ENCODE data around the gene MCM10. TPM values are rescaled to one million over a fixed set of nuclear protein-coding genes. Genes with fewer than 3 reads are reported as not detected.

The MCM10 gene
- total and polyA plus RNA-seq, 9 of the 15 experiments (the other 6 are each of a cell fraction or from before 2014, with no cell fraction given) = 10.4 to 68.1 (median 48.0) TPM

DNA sequence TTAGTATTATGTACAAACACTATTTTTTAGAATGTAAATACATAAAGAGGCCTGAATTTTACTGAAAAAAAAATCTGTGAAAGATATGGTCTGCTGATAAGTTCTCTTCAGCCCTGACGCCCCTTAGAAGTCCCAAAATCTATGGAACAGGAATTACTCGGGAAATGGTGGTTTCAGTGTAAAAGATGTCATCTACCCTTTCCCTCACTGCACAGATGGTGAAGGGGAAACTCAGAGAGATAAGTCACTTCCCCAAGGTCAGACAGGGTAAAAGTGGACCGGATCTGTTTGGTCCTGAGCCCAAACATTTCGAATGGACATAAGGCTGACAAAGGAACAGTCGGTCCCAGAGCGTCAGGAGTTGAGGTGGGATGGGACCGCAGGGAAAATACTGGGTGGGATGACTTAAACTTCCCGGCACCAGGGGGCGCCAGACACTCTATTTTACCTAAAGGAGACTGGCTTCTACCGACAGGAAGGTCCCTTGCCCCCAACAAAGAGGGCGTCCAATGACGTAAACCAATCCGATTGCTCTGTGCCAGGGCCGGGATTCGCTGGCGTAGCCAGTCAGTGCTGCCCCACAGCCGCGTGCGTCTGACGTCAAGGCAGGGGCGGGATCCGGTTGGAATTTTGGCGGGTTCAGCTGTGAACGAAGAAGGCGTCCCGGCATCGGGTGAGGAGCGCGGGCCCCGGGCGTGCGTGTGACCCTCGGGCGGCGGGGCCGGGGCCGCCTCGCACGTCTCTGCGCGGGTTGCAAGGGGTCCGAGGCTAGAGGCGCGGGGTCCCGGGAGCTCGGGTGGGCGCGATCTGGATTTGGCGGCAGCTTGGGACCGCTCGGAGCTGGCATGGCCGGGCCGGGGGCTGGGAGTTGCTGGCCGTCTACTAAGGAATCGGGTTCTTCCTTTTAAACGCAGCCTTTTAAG is at the start of gene MCM10 (continued):
- TF ChIP-seq CBFA2T3 (IDR thresholded peaks at IDR 0.05) (no peak), TCFL5 (CRISPR knock-in tag; conservative IDR thresholded peaks at IDR 0.05) (no peak), SP1 (CRISPR knock-in tag; IDR thresholded peaks at IDR 0.05) (peak; percentile 80), CCNT2 (IDR thresholded peaks at IDR 0.05; ENCODE audit: borderline replicate concordance, extremely low read depth, insufficient read length, low read depth, low read length) (peak; percentile 56), ID3 (CRISPR knock-in tag; IDR thresholded peaks at IDR 0.05) (no peak), ID3 (tag; IDR thresholded peaks at IDR 0.05) (no peak), ZNF24 (IDR thresholded peaks at IDR 0.05) (peak; percentile 87), NR1H2 (CRISPR knock-in tag; IDR thresholded peaks at IDR 0.05) (peak; percentile 81; the same call in 1 of the 2 replicates), ETV6 (IDR thresholded peaks at IDR 0.05; ENCODE audit: borderline replicate concordance in 1 of 2, low read depth in 2 of 2, low read length in 1 of 2) (peak in 1 of 2 experiments; percentile 27; a peak in 1 of 4 replicates), ETV6 (CRISPR knock-in tag; IDR thresholded peaks at IDR 0.05; ENCODE audit: borderline replicate concordance) (no peak), PHF8 (IDR thresholded peaks at IDR 0.05; ENCODE audit: borderline replicate concordance, low read length) (peak; percentile 71; the same call in 1 of the 2 replicates), KLF6 (CRISPR knock-in tag; IDR thresholded peaks at IDR 0.05; ENCODE audit: borderline replicate concordance) (no peak), DPF2 (IDR thresholded peaks at IDR 0.05) (peak; percentile 26; the same call in 1 of the 2 replicates), ZNF274 (IDR thresholded peaks at IDR 0.05; ENCODE audit: borderline replicate concordance, low read depth, low read length) (no peak), HDAC1 (IDR thresholded peaks at IDR 0.05) (peak in 1 of 2 experiments; percentile 97; a peak in 3 of 4 replicates), ATF7 (IDR thresholded peaks at IDR 0.05) (peak; percentile 97)
- TF ChIP-seq, protein P1, sequence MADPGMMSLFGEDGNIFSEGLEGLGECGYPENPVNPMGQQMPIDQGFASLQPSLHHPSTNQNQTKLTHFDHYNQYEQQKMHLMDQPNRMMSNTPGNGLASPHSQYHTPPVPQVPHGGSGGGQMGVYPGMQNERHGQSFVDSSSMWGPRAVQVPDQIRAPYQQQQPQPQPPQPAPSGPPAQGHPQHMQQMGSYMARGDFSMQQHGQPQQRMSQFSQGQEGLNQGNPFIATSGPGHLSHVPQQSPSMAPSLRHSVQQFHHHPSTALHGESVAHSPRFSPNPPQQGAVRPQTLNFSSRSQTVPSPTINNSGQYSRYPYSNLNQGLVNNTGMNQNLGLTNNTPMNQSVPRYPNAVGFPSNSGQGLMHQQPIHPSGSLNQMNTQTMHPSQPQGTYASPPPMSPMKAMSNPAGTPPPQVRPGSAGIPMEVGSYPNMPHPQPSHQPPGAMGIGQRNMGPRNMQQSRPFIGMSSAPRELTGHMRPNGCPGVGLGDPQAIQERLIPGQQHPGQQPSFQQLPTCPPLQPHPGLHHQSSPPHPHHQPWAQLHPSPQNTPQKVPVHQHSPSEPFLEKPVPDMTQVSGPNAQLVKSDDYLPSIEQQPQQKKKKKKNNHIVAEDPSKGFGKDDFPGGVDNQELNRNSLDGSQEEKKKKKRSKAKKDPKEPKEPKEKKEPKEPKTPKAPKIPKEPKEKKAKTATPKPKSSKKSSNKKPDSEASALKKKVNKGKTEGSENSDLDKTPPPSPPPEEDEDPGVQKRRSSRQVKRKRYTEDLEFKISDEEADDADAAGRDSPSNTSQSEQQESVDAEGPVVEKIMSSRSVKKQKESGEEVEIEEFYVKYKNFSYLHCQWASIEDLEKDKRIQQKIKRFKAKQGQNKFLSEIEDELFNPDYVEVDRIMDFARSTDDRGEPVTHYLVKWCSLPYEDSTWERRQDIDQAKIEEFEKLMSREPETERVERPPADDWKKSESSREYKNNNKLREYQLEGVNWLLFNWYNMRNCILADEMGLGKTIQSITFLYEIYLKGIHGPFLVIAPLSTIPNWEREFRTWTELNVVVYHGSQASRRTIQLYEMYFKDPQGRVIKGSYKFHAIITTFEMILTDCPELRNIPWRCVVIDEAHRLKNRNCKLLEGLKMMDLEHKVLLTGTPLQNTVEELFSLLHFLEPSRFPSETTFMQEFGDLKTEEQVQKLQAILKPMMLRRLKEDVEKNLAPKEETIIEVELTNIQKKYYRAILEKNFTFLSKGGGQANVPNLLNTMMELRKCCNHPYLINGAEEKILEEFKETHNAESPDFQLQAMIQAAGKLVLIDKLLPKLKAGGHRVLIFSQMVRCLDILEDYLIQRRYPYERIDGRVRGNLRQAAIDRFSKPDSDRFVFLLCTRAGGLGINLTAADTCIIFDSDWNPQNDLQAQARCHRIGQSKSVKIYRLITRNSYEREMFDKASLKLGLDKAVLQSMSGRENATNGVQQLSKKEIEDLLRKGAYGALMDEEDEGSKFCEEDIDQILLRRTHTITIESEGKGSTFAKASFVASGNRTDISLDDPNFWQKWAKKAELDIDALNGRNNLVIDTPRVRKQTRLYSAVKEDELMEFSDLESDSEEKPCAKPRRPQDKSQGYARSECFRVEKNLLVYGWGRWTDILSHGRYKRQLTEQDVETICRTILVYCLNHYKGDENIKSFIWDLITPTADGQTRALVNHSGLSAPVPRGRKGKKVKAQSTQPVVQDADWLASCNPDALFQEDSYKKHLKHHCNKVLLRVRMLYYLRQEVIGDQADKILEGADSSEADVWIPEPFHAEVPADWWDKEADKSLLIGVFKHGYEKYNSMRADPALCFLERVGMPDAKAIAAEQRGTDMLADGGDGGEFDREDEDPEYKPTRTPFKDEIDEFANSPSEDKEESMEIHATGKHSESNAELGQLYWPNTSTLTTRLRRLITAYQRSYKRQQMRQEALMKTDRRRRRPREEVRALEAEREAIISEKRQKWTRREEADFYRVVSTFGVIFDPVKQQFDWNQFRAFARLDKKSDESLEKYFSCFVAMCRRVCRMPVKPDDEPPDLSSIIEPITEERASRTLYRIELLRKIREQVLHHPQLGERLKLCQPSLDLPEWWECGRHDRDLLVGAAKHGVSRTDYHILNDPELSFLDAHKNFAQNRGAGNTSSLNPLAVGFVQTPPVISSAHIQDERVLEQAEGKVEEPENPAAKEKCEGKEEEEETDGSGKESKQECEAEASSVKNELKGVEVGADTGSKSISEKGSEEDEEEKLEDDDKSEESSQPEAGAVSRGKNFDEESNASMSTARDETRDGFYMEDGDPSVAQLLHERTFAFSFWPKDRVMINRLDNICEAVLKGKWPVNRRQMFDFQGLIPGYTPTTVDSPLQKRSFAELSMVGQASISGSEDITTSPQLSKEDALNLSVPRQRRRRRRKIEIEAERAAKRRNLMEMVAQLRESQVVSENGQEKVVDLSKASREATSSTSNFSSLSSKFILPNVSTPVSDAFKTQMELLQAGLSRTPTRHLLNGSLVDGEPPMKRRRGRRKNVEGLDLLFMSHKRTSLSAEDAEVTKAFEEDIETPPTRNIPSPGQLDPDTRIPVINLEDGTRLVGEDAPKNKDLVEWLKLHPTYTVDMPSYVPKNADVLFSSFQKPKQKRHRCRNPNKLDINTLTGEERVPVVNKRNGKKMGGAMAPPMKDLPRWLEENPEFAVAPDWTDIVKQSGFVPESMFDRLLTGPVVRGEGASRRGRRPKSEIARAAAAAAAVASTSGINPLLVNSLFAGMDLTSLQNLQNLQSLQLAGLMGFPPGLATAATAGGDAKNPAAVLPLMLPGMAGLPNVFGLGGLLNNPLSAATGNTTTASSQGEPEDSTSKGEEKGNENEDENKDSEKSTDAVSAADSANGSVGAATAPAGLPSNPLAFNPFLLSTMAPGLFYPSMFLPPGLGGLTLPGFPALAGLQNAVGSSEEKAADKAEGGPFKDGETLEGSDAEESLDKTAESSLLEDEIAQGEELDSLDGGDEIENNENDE (IDR thresholded peaks at IDR 0.05; ENCODE audit: low read depth, low read length) = no peak

All from K562 (cell line).